C1 segment of cervical spinal cord (tissue), 14 donors: Measurements from ENCODE around the gene FAM135A.
"Not testable (repeated sequence)": the region's sequence is repeated elsewhere in the genome, so short reads cannot be mapped to it uniquely, and the experiment has no call there.

Experiments used
- DNase-seq, 14 donors: peaks; one replicate each; lab custom pipeline; 2025; lab: John Stamatoyannopoulos, UW

The FAM135A gene

GRCh38 chr6:70396796-70397729 is 16.2 kb upstream of the FAM135A start:
- DNase-seq, result no peak

GRCh38 chr6:70398783-70399728 is 14.3 kb upstream of the FAM135A start:
- no peak for DNase-seq

GRCh38 chr6:70404658-70405057 is 8.7 kb upstream of the FAM135A start:
- DNase-seq, result no peak

GRCh38 chr6:70409216-70409615 is 4.1 kb upstream of the FAM135A start:
- DNase-seq, result no peak

GRCh38 chr6:70411542-70412251 is 1.6 kb upstream of the FAM135A start:
- no peak for DNase-seq

GRCh38 chr6:70412252-70413113 is 825 bp upstream of the FAM135A start:
- DNase-seq, result no peak

GRCh38 chr6:70413992-70414494 is 735 bp downstream of the FAM135A start:
- DNase-seq, result peak in 10 of 14 donors; percentile 45 to 72 (median 48)

GRCh38 chr6:70414813-70415212 is 1.5 kb downstream of the FAM135A start:
- DNase-seq, result no peak

- no peak for DNase-seq
These were observed 1.9 kb downstream of the FAM135A start for GRCh38 chr6:70415247-70415646.

GRCh38 chr6:70415660-70416059 is 2.4 kb downstream of the FAM135A start:
- no peak for DNase-seq

GRCh38 chr6:70421509-70421908 is 8.2 kb downstream of the FAM135A start:
- DNase-seq, result peak in 1 of 14 donors; percentile 1

- DNase-seq, result no peak
These were observed 10.2 kb downstream of the FAM135A start for GRCh38 chr6:70423189-70424134.

GRCh38 chr6:70424291-70424690 is 11.0 kb downstream of the FAM135A start:
- DNase-seq, result no peak

GRCh38 chr6:70436320-70436719 is 23.0 kb downstream of the FAM135A start:
- no peak for DNase-seq

GRCh38 chr6:70445001-70445400 is 31.7 kb downstream of the FAM135A start:
- DNase-seq, result no peak

GRCh38 chr6:70447343-70448070 is 34.2 kb downstream of the FAM135A start:
- peak in 3 of 14 donors; percentile 1 to 10 (median 9) for DNase-seq

GRCh38 chr6:70453899-70454298 is 40.6 kb downstream of the FAM135A start:
- not testable (repeated sequence) for DNase-seq

- no peak for DNase-seq
These were observed 43.4 kb downstream of the FAM135A start for GRCh38 chr6:70456735-70457134.
